ENCODE results near the gene CDC42.
"Not testable (repeated sequence)": the region's sequence is repeated elsewhere in the genome, so short reads cannot be mapped to it uniquely, and the experiment has no call there.

CDC42 gene

DNA sequence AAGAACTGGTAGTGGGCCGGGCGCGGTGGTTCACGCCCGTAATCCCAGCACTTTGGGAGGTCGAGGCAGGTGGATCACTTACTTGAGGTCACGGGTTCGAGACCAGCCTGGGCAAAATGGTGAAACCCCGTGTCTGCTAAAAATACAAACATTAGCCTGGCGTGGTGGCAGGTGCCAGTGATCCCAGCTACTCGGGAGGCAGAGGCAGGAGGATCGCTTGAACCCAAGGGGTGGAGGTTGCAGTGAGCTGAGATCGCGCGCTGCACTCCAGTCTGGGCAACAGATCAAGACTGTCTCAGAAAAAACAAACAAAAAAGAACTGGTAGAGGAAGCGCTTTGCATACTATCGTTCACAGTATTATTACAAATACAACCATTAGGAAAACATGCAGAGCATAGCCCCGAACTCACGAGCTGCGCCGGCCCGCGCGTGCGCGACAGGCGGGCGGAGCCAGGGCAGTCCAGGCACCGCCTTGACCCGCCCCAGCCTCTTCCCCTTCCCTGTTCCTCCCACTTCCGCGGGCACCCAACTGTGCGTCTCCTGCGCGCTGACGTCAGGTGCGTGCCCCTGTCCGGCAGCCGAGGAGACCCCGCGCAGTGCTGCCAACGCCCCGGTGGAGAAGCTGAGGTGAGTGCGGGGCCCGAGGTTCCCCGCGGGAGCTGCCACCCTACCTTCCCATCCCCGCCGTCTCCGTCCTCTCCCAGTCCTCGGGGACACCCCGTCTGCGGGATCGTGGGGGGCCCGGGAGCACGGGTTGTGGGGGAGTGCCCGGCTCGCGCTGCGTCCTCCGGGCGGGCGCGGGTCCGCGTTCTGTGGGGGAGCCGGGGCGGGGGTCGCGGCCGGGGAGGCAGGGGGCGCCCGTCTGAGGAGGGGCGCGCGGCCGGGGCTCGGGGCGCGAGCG, at the start of gene CDC42:
CDC42 (plus strand) TSS at position 595 of the 902 bp plus-strand sequence. CDS start 25,770 bp downstream, outside the sequence.
- peak; percentile 91 to 92 for DNase-seq

GRCh38 chr1:22002875-22003274, 49.6 kb upstream of the CDC42 start:
- not testable (repeated sequence) for DNase-seq

- not testable (repeated sequence) for DNase-seq
Measured at GRCh38 chr1:22003959-22004358, 48.5 kb upstream of the CDC42 start.

- peak in 1 of 2 experiments; percentile 9 for DNase-seq
Measured at GRCh38 chr1:22005261-22006149, 47.0 kb upstream of the CDC42 start.

GRCh38 chr1:22006736-22007135, 45.8 kb upstream of the CDC42 start:
- not testable (repeated sequence) for DNase-seq

DNA sequence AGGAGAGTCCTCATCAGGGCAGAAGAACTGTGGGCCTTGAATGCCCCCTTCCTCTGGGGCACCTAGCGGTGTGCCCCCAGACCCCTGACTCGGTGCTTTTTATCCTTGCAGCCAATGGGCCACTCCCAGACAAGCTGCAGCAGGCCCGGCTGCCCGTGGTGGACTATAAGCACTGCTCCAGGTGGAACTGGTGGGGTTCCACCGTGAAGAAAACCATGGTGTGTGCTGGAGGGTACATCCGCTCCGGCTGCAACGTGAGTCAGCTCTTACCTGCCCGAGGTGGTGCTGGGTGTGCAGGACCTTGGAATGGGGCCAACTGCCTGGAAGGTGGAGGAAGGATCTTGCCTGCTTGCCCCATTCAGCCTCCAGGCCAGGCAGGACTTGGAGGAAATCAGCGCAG, 45.2 kb upstream of the CDC42 start:
- DNase-seq = not testable (repeated sequence)

- DNase-seq = not testable (repeated sequence)
Measured at GRCh38 chr1:22009566-22009965, 42.9 kb upstream of the CDC42 start.

DNA sequence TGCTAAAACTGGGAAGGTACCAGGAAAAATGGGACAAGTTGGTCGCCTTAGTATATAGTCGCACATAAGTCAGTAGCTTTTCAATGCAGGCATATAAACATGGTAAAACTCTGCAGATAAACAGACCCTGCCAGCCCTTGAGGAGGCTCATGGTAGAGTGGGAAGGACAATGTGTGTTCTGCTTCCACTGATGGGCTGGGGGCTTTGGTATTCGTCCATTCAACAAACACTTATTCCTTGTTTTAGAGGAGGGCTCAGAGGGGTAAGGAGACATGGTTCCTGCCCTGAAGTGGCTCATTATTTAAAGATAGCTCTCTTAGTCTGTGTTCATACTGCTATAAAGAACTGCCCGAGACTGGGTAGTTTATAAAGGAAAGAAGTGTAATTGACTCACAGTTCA, 39.8 kb upstream of the CDC42 start:
- not testable (repeated sequence) for DNase-seq

- DNase-seq = not testable (repeated sequence)
Measured at GRCh38 chr1:22014575-22015206, 37.8 kb upstream of the CDC42 start.

GRCh38 chr1:22018583-22019559, 33.6 kb upstream of the CDC42 start:
- no peak for DNase-seq

DNA sequence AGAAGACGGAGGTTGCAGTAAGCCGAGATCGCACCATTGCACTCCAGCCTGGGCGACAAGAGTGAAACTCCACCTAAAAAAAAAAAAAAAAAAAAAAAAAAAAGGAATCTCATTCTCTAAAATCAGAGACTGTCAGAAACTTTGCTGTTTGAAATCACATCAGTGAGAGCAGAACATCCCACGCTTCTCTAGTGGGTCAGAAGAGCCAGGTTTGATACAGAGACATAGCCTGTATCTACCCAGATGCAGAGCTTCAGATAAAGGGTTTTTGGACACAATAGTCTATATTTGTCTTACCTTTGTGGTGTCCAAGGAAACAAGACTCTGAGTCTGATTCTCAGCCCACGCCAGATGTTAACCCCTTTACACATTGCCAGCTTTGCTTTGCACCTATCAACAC, 31.4 kb upstream of the CDC42 start:
- DNase-seq = no peak

GRCh38 chr1:22024485-22025367, 27.8 kb upstream of the CDC42 start:
- DNase-seq = peak; percentile 68 to 89

GRCh38 chr1:22025368-22026155, 26.9 kb upstream of the CDC42 start:
- peak; percentile 87 to 89 for DNase-seq

DNA sequence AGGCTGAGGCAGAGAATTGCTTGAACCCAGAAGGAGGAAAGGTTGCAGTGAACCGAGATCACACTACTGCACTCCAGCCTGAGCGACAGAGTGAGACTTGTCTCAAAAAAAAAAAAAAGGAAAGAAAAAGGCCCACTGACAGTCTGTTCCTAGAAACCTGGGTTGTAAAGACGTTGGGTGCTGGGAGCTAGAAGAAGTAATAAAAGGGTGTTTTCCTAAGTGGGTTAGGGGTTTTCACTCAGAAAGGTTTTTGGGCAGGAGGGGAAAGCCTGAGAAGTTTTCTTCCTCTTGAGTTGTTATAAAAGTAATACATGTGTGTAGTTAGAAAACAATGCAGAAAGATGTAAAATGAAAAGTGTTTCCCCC, 25.6 kb upstream of the CDC42 start:
- DNase-seq = no peak

DNA sequence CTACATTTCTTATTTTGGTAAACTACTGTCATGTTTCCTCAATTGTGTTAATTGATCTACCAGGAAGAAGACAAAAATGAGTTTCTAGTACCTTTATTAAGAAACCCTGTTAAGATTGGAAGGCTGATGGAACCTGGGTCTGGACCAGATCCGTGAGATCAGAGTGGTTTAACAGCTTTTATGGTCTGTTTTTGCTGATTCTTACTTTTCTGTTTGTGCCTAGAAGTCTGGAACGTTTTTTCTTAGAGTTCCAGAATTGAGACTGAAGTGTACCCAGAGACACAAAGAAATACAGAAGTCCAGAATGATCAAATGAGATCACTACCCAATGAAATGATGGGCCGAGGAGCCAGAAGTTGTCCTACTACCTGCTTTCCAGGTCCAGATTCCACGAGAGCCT, 22.5 kb upstream of the CDC42 start:
- no peak for DNase-seq

DNA sequence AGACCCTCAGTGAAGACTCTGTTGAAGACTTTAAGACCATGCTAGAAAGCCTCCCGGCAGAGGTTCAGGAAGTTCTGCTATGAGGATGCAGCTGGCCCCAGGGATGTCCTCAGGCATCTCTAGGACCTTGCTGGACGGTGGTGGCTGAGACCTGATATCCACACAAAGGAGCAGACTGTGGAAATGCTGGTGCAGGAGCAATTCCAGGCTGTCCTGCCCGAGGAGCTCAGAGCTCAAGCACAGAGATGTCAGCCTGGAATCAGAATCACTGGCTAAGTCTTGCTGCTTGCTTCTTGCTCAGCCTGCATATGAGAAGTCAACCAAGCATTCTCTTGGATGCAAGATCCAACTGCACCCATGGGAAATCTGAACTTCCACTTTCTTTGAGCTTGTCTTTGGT, 22.0 kb upstream of the CDC42 start:
- no peak for DNase-seq

DNA sequence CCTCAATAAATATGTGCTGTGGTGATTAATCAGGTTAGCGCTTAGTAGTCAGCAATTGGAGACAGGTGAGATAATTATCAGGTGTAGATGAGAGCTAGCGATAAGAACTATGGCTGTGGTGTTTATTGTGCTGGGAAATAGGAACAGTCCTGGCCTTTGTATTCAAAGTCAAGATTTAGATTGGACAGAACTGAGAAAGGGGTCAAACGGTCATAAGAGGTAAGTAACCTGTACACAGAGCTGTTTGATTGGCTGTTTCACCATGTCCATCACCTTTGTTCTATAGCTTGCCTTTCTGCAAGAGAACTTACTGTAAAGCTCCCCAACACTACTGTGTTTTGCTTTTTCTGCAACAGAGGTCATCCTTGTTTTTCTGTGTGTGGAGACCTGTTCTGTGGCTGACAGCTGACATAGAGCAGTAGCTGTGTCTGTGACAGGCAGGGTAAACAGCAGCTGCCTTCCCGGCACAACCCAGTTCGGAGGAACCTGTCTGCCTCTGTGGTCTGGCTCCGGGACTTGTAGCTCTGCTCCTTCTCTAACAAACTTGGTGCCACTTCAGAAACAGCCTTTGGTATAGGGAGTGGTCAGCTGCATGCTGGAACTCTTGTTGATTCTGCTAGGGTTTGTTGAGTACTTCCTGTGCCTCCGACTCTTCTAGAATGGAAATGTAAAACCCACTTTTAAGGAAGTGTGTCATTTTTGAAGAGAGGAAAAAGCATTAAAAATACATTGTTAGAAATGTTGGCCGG, 21.1 kb upstream of the CDC42 start:
- DNase-seq = no peak

DNA sequence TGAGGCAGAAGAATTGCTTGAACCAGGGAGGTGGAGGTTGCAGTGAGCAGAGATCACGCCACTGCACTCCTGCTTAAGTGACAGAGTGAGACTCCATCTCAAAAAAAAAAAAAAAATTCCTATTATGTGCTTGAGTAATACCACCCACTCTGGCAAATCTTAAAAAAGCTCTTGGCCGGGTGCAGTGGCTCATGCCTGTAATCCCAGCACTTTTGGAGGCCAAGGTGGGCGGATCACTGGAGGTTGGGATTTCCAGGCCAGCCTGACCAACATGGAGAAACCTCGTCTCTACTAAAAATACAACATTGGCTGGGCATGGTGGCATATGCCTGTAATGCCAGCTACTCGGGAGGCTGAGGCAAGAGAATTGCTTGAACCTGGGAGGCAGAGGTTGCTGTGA, 17.7 kb upstream of the CDC42 start:
- DNase-seq = not testable (repeated sequence)

GRCh38 chr1:22037520-22037919, 15.0 kb upstream of the CDC42 start:
- no peak for DNase-seq

All from SHP77 (cell line).